Fibroblast of villous mesenchyme (primary cell): ENCODE results near the gene PPP1R1C. TPM values are rescaled to one million over a fixed set of nuclear protein-coding genes. Genes with fewer than 3 reads are reported as not detected.

Experiments used
- DNase-seq: peaks from one replicate; pipeline ENCODE4 v3.0.0-alpha.2; 2010; ENCODE audit warnings: low read depth
- H3K4me3 ChIP-seq: 2 replicates; pipeline ENCODE4 v1.5.1; 2011; ENCODE audit warnings: low read depth, mild to moderate bottlenecking, low read length
- total RNA-seq: library from RNA; depleted of rRNA; stranded (reverse); fragments of >200 nt; gene quantifications from 2 replicates; pipeline ENCODE4 v1.2.3, GENCODE V29; 2012
- TF ChIP-seq, protein P1 (sequence below): IDR thresholded peaks from 2 replicates; pipeline ENCODE4 v1.5.1; 2012; ENCODE audit warnings: low read depth, mild to moderate bottlenecking, low read length; ENCODE audit not compliant: insufficient read depth

Gene PPP1R1C
- total RNA-seq, 1 donor, result 2.2 TPM

DNA sequence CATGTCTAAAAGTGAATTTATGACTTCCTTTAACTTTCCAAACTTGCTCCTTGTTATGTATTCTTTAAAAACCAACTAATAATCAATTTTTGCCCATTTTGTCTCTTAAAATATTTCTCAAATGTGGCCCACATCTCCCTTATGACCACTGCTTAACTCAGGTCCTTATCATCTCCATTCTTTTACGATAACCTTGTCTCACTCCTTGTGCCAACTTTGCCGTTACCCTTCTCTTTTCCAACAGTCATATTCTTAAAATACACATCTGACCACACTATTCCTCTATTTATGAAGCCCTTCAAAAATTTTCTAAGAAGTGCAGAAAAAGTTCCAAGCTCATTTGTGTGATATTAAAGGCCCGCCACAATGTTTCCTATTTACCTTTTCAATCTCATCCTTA, 47.8 kb downstream of the PPP1R1C start:
- TF ChIP-seq, protein P1, sequence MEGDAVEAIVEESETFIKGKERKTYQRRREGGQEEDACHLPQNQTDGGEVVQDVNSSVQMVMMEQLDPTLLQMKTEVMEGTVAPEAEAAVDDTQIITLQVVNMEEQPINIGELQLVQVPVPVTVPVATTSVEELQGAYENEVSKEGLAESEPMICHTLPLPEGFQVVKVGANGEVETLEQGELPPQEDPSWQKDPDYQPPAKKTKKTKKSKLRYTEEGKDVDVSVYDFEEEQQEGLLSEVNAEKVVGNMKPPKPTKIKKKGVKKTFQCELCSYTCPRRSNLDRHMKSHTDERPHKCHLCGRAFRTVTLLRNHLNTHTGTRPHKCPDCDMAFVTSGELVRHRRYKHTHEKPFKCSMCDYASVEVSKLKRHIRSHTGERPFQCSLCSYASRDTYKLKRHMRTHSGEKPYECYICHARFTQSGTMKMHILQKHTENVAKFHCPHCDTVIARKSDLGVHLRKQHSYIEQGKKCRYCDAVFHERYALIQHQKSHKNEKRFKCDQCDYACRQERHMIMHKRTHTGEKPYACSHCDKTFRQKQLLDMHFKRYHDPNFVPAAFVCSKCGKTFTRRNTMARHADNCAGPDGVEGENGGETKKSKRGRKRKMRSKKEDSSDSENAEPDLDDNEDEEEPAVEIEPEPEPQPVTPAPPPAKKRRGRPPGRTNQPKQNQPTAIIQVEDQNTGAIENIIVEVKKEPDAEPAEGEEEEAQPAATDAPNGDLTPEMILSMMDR, result no peak

DNA sequence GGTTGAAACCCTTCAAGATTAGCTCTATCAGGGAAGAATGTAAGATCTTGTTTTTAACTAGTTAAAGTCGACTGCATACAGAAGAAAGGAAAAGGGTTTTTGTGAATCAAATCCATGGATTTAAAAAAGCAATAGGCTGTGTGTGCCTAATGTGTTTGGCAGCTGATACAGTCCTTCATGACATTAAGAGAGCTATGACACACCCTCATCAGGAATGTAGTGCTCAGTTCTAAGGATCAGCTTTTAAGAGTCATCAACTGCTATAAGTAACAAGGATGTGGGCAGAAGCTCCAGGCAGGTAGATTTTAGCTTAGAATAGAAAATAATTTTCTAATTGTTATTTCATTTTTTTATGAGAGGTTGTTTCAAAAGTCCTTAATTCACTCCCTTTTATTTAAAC, 52.9 kb downstream of the PPP1R1C start:
- TF ChIP-seq, protein P1, result no peak
- no peak for DNase-seq
- no peak overlapping the region for H3K4me3 ChIP-seq

More for the DNA sequence above, 47.8 kb downstream of the PPP1R1C start:
- H3K4me3 ChIP-seq, result no peak overlapping the region
- DNase-seq, result no peak

DNA sequence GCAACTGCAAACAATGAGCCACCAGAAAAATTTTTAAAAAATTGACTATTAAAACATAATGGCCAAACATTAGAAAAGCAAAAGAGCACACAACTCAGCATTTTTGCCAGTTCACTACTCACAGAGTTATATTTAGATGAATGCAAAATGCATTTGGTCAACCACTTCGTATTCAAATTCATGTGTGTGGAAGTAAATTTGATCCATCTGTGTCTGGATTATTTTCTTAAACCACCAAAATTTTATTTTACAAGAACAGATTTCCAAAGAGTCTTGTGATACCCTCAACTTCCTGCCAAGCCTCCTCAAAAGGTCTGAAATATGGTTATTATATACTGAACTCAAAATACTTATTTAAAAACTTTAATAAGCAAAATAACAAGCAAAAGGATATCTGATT, 57.4 kb downstream of the PPP1R1C start:
- no peak for DNase-seq
- no peak overlapping the region for H3K4me3 ChIP-seq
- TF ChIP-seq, protein P1, result no peak

DNA sequence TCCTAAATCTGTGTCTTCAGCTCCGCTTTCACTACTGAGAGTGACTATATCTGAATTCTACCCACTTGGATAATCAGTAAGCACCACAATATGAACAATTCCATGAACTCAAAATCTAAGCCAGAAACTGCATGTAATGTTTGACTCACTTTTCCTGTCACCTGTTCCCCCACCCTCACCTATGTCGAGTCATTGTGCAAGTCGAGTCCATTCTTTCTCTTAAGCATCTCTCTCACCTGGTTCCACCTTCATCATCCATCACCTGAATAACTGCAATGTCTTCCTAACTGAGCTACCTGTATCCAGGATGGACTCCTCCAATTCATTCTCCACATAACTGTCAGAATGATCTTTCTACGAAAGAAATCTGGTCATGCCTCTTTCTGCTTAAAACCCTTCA, 58.2 kb downstream of the PPP1R1C start:
- H3K4me3 ChIP-seq, result no peak overlapping the region
- DNase-seq, result no peak
- TF ChIP-seq, protein P1, result no peak

DNA sequence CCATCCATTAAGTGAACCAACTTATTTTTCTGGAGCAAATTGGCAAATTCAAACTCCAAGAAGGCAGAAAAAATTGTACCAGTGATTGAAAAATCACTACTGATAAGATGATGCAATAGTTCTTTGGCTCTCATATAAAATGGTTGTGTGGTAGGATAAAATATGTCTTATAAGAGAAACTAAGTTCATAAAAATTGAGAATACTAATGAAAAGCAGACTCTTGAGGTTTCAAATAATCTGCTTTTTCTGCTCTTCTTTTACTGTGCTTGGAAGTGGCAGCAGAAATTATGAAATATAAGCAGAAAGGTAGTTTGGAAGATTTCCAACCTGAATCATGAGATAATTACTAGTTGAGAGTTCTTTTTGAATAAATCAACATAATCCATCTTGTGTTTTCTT, 61.9 kb downstream of the PPP1R1C start:
- no peak overlapping the region for H3K4me3 ChIP-seq
- no peak for DNase-seq
- TF ChIP-seq, protein P1, result no peak

DNA sequence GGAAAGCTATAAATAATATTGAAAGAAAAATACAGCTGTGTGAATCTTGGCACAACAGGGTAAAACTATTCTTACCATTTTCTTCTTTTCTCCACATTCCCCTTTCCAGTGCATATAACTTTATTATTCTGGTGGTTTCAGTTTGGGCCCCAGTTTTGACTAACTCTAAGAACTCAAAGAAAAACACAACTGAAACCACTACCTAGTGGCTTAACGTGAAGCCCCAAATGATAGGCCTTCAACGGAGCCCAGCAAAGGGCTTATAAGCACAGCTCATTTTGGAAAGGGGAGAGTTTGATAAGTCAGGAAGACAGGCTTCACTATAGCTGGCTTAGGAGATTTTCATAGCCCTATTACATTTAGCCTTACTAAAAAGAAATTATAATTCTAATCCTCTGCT, 62.4 kb downstream of the PPP1R1C start:
- no peak for DNase-seq
- TF ChIP-seq, protein P1, result no peak
- no peak overlapping the region for H3K4me3 ChIP-seq

DNA sequence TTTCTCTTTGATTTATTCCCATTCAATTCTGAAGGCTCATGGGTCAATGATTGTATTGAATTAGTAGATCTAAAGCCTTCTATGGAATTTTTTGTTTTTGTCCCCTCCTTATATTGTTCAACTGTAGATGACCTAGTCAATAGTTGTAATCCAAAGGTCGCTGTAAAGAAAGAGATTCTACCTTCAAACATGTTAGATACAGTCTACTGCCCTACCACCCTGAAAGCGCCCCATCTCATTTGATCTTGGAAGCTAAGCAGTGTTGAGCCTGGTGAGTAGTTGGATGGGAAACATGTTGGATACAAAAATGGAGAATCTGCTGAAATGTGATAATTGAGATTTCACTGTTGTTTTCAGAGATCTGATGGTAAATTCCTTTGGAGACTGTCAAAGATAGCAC, 63.0 kb downstream of the PPP1R1C start:
- DNase-seq, result no peak
- H3K4me3 ChIP-seq, result no peak overlapping the region
- TF ChIP-seq, protein P1, result no peak
